Lung (tissue), 12 donors: ENCODE data around the gene HRCT1. TPM values are rescaled to one million over a fixed set of nuclear protein-coding genes. Genes with fewer than 3 reads are reported as not detected.

Experiments used
- ATAC-seq: fragments of 200-7000 bp; cut with Tn5 transposase; one replicate; pipeline ENCODE4 v1.9.1; 2020; ENCODE audit warnings: moderate number of reproducible peaks; ENCODE audit not compliant: insufficient read depth, low FRiP score
- DNase-seq, 3 donors: peaks; one replicate each; pipeline ENCODE4 v3.0.0-alpha.2; 2013 to 2017
- H3K27ac ChIP-seq, 2 donors: one replicate each; pipeline ENCODE4 v1.5.1; 2013; ENCODE audit warnings: mild to moderate bottlenecking in 2 of 2, moderate library complexity in 2 of 2, control low read depth in 1 of 2, inconsistent platforms in 1 of 2, low read depth in 1 of 2, low read length in 1 of 2
- H3K27me3 ChIP-seq, 3 donors: one replicate each; pipeline ENCODE4 v1.5.1; 2013; ENCODE audit warnings: low read length in 2 of 3; ENCODE audit not compliant: control insufficient read depth in 3 of 3, insufficient read depth in 3 of 3
- H3K36me3 ChIP-seq, 4 donors: one replicate each; pipeline ENCODE4 v1.5.1; 2013; ENCODE audit warnings: low read length in 4 of 4, mild to moderate bottlenecking in 1 of 4, moderate library complexity in 1 of 4; ENCODE audit not compliant: control insufficient read depth in 4 of 4, insufficient read depth in 4 of 4
- H3K4me1 ChIP-seq, 5 donors: one replicate each; pipeline ENCODE4 v1.5.1; 2013; ENCODE audit warnings: low read length in 5 of 5, mild to moderate bottlenecking in 2 of 5, moderate library complexity in 1 of 5; ENCODE audit not compliant: control insufficient read depth in 5 of 5, insufficient read depth in 5 of 5
- H3K4me3 ChIP-seq: one replicate; pipeline ENCODE4 v1.5.1; 2013; ENCODE audit warnings: mild to moderate bottlenecking, control low read depth, moderate library complexity
- H3K9ac ChIP-seq, 2 donors: one replicate each; pipeline ENCODE4 v1.5.1; 2013; ENCODE audit warnings: low read length in 2 of 2, control low read depth in 1 of 2; ENCODE audit not compliant: insufficient read depth in 1 of 2
- H3K9me3 ChIP-seq, 4 donors: one replicate each; pipeline ENCODE4 v1.5.1; 2013; ENCODE audit warnings: low read length in 3 of 4, mild to moderate bottlenecking in 1 of 4, moderate library complexity in 1 of 4; ENCODE audit not compliant: control insufficient read depth in 4 of 4, insufficient read depth in 3 of 4
- WGBS, 2 donors: extraction: QIAGEN DNeasy Blood & Tissue Kit; methylation state at CpG; one replicate each; pipeline ENCODE4 v1.1.7; 2013; 5-methylcytosine and 5-hydroxymethylcytosine counted together
- polyA plus RNA-seq, 2 donors: library from polyadenylated mRNA; stranded (reverse); fragments of 200-250 nt; gene quantifications; one replicate each; pipeline ENCODE4 v1.2.1, GENCODE V29; 2013
- total RNA-seq, 2 donors: library from RNA; depleted of rRNA in 1 of 2; stranded (reverse); fragments of >200 nt in 1 of 2; gene quantifications; one replicate each; pipeline ENCODE4 v1.2.1, GENCODE V29; 2014 to 2021
- TF ChIP-seq, protein P1 (sequence below): IDR thresholded peaks from 2 replicates; pipeline ENCODE4 v1.5.1; 2012; ENCODE audit warnings: mild to moderate bottlenecking; ENCODE audit errors: control extremely low read depth, extremely low read depth
- donor health status: control.
- donor health status: control.
- donor health status: Bipolar disorder and iron deficiency.
- donor health status: healthy.
- donor health status: DM: yes; HTN: yes; CAD: no.

The HRCT1 gene
- total and polyA plus RNA-seq, 4 donors, result 1.7 to 14.1 (median 6.3) TPM; not detected in 1

DNA sequence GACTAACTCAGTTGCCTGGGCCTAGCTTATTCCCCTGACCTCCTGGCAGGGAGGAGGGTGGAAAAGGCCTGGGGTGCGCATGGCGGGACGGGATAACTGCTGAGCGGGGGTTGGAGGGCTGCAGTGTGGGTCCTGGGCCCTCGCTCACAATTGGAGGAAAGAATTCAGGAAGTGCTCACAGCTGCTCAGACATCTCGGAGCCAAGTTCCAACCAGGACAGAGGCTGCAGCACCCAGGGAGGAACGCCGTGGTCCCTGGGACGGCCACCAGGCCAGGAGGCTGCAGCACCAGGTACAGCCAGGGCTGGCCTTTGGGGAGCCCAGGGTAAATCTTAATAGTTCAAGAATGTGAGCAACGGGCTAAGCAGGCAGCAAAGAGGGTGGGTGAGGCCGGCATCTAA is 3.3 kb downstream of the HRCT1 start, which contains the start of gene SPAAR:
SPAAR (plus strand) TSS at position 217 of the 400 bp plus-strand sequence. CDS start 974 bp downstream, outside the sequence.
- Histone ChIP-seq H3K9me3 (peaks cover 0 to 2% (median 0%) of the 10 kb centered on the region in 4 donors), H3K27me3 (no peaks in the 10 kb centered on the region), H3K27ac (peak within 1 kb of the TSS; percentile 96 to 99), H3K9ac (peak within 1 kb of the TSS in 1 of 2 donors; percentile 28), H3K36me3 (no peaks in the 10 kb centered on the region), H3K4me1 (peaks cover 0 to 48% (median 41%) of the 10 kb centered on the region in 5 donors), H3K4me3 (peak within 1 kb of the TSS; percentile 21)
- ATAC-seq (no peak), DNase-seq (no peak)
- TF ChIP-seq, protein P1, sequence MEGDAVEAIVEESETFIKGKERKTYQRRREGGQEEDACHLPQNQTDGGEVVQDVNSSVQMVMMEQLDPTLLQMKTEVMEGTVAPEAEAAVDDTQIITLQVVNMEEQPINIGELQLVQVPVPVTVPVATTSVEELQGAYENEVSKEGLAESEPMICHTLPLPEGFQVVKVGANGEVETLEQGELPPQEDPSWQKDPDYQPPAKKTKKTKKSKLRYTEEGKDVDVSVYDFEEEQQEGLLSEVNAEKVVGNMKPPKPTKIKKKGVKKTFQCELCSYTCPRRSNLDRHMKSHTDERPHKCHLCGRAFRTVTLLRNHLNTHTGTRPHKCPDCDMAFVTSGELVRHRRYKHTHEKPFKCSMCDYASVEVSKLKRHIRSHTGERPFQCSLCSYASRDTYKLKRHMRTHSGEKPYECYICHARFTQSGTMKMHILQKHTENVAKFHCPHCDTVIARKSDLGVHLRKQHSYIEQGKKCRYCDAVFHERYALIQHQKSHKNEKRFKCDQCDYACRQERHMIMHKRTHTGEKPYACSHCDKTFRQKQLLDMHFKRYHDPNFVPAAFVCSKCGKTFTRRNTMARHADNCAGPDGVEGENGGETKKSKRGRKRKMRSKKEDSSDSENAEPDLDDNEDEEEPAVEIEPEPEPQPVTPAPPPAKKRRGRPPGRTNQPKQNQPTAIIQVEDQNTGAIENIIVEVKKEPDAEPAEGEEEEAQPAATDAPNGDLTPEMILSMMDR, result no peak
- WGBS, 2 donors, result 57 to 80% methylated on average over 11 of the region's 11 CpGs

DNA sequence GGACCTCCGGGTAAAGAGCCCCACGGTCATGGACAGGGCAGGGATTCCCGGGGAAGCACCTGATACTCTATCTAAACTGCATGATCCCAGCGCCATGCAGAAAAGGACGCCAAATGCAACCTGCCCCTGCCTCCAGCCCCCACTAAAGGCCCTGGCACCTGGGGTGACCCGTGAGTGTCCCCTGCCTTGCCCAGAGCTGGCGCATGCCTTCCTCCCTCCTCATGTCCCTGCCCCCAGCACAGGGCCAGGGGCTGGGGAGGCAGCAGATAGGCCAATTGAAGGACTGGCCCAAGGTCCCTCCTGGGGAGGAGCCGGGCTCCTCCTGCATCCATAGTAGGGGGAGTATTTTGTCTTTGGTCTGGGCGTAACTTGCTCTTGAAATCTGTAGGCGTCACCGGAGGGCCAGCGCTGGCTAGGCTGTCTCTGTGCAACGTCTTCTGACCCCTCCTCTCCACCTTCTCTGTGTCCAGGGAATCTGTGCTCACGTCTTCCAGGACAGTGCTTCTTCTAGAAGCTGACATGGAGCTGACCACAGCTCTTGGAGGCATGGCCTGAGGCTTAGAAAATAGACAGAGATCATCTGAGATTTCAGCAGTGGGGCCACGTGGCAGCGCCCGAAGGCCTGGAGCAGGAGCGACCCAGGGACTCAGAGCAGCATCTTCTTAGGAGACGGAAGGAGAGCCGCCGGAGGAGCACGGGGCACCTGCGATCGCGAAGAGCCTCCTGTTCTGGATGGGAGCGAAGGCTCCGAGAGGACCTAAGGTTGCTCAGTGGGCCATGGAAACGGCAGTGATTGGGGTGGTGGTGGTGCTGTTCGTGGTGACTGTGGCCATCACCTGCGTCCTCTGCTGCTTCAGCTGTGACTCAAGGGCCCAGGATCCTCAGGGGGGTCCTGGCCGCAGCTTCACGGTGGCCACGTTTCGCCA is 3.9 kb downstream of the HRCT1 start:
- 73 to 83% methylated on average over 34 of the region's 34 CpGs for WGBS, 2 donors
- no peak for ATAC-seq
- H3K4me1 ChIP-seq, result peaks cover 0 to 45% (median 38%) of the 10 kb centered on the region in 5 donors
- peaks cover 0 to 2% (median 0%) of the 10 kb centered on the region in 4 donors for H3K9me3 ChIP-seq
- no peak for DNase-seq
- H3K27me3 ChIP-seq, result no peaks in the 10 kb centered on the region
- TF ChIP-seq, protein P1, result no peak
- H3K4me3 ChIP-seq, result peak overlapping the region; percentile 21
- no peaks in the 10 kb centered on the region for H3K36me3 ChIP-seq
- no peak overlapping the region for H3K9ac ChIP-seq
- H3K27ac ChIP-seq, result peak overlapping the region; percentile 96 to 99

DNA sequence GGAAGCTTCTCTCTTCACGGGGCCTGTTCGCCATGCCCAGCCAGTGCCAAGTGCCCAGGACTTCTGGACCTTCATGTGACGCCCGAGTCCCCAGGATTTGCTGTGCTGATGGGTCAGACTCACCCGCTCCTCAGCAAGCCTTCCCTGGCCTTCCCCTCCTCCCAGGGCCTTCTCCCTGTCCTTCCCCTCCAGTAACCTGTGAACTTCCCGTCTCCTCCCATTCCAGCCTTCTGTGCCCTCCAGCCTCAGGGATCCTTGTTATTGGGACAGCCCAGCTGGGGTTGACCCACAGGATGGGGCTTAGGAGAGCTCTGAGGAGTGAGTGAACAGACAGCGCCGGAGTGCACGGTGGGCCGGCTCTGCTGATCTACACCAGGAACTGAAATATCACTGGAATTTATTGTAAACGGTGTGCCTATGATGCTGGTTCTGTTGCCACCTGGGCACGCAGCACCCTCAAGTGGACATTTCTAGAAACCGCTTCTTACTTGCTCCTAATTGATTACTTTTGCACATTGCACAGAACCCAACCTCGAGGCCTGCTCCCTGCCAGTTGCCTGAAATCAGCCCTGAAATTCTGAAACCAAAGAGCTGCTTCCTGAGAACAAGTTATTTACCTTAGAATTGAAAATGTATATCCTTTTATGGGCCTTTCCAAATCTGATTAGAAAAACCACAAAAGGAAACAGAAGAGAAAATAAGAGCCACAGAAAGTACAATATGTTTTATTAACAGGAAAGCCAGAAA is 4.8 kb downstream of the HRCT1 start:
- peak overlapping the region; percentile 21 for H3K4me3 ChIP-seq
- H3K27me3 ChIP-seq, result no peaks in the 10 kb centered on the region
- TF ChIP-seq, protein P1, result peak; percentile 23
- no peak overlapping the region for H3K9ac ChIP-seq
- ATAC-seq (no peak), DNase-seq (no peak)
- H3K27ac ChIP-seq, result peak overlapping the region; percentile 96 to 99
- WGBS, 2 donors, result 42 to 47% methylated on average over 14 of the region's 14 CpGs
- H3K36me3 ChIP-seq, result no peaks in the 10 kb centered on the region
- peaks cover 0 to 37% (median 30%) of the 10 kb centered on the region in 5 donors for H3K4me1 ChIP-seq
- H3K9me3 ChIP-seq, result peaks cover 0 to 2% (median 0%) of the 10 kb centered on the region in 4 donors
